ENCODE measurements around the gene PROM1. TPM values are rescaled to one million over a fixed set of nuclear protein-coding genes. Genes with fewer than 3 reads are reported as not detected.

PROM1 gene
- total RNA-seq, 2 experiments from 2014 or later, result 0.29 TPM; not detected in 1

GRCh38 chr4:16110661-16111290 is 27.0 kb upstream of the PROM1 start:
- ChIA-PET POLR2A (no interaction called here), CTCF (no interaction called here)

GRCh38 chr4:16110199-16110598 is 26.4 kb upstream of the PROM1 start:
- POLR2A ChIA-PET, result no interaction called here
- CTCF ChIA-PET, result no interaction called here

- ChIA-PET POLR2A (no interaction called here), CTCF (no interaction called here)
Measured at GRCh38 chr4:16109256-16109655, 25.4 kb upstream of the PROM1 start.

GRCh38 chr4:16106956-16107355 is 23.1 kb upstream of the PROM1 start:
- CTCF ChIA-PET, result no interaction called here
- POLR2A ChIA-PET, result no interaction called here

GRCh38 chr4:16104520-16104919 is 20.7 kb upstream of the PROM1 start:
- POLR2A ChIA-PET, result no interaction called here
- CTCF ChIA-PET, result interaction anchor here (1.5 kb wide), 1 partner anchor 54 kb away, joined by 3 read pairs; no protein-coding TSS in a partner anchor

- POLR2A ChIA-PET, result no interaction called here
Measured at GRCh38 chr4:16102356-16102755, 18.5 kb upstream of the PROM1 start.

GRCh38 chr4:16100833-16101232 is 17.0 kb upstream of the PROM1 start:
- ChIA-PET POLR2A (no interaction called here), CTCF (no interaction called here)

More at GRCh38 chr4:16102356-16102755, 18.5 kb upstream of the PROM1 start:
- CTCF ChIA-PET, result no interaction called here

GRCh38 chr4:16092682-16093319 is 9.0 kb upstream of the PROM1 start:
- CTCF ChIA-PET, result no interaction called here
- POLR2A ChIA-PET, result no interaction called here

- CTCF ChIA-PET, result interaction anchor here (0.6 kb wide), 1 partner anchor 10 kb away, joined by 5 read pairs; no protein-coding TSS in a partner anchor
- POLR2A ChIA-PET, result no interaction called here
Measured at GRCh38 chr4:16090096-16090705, 6.4 kb upstream of the PROM1 start.

GRCh38 chr4:16089156-16089555 is 5.3 kb upstream of the PROM1 start:
- CTCF ChIA-PET, result no interaction called here
- POLR2A ChIA-PET, result no interaction called here

GRCh38 chr4:16088601-16089000 is 4.8 kb upstream of the PROM1 start:
- ChIA-PET CTCF (no interaction called here), POLR2A (no interaction called here)

- ChIA-PET CTCF (no interaction called here), POLR2A (no interaction called here)
Measured at GRCh38 chr4:16085822-16086221, 2.0 kb upstream of the PROM1 start.

- CTCF ChIA-PET, result interaction anchor here (1.0 kb wide), 1 partner anchor 135 kb away, joined by 3 read pairs; no protein-coding TSS in a partner anchor
- POLR2A ChIA-PET, result interaction anchor here (0.8 kb wide), 1 partner anchor 470 kb away, joined by 4 read pairs; no protein-coding TSS in a partner anchor
Measured at GRCh38 chr4:16082426-16083240, 1.2 kb downstream of the PROM1 start.

GRCh38 chr4:16082041-16082425 is 1.8 kb downstream of the PROM1 start:
- CTCF ChIA-PET, result no interaction called here
- POLR2A ChIA-PET, result interaction anchor here (0.8 kb wide), 1 partner anchor 471 kb away, joined by 4 read pairs; no protein-coding TSS in a partner anchor

- POLR2A ChIA-PET, result interaction anchor here (0.7 kb wide), 1 partner anchor 1308 kb away, joined by 3 read pairs; no protein-coding TSS in a partner anchor
Measured at GRCh38 chr4:16079046-16079445, 4.8 kb downstream of the PROM1 start.

GRCh38 chr4:16078195-16078760 is 5.5 kb downstream of the PROM1 start:
- ChIA-PET POLR2A (no interaction called here), CTCF (no interaction called here)

More at GRCh38 chr4:16079046-16079445, 4.8 kb downstream of the PROM1 start:
- CTCF ChIA-PET, result no interaction called here

GRCh38 chr4:16077786-16078185 is 6.0 kb downstream of the PROM1 start:
- ChIA-PET POLR2A (no interaction called here), CTCF (no interaction called here)

GRCh38 chr4:16075975-16076757 is 7.7 kb downstream of the PROM1 start:
- CTCF ChIA-PET, result no interaction called here
- POLR2A ChIA-PET, result no interaction called here

GRCh38 chr4:16075061-16075460 is 8.8 kb downstream of the PROM1 start:
- POLR2A ChIA-PET, result no interaction called here

More at GRCh38 chr4:16075061-16075460, 8.8 kb downstream of the PROM1 start:
- CTCF ChIA-PET, result no interaction called here
